GM19395 (cell line): ENCODE results near the gene ZNF474.

Experiments
- ATAC-seq: cut with Tn5 transposase; IDR thresholded peaks from one replicate; pipeline ENCODE4 v1.9.1; 2021; ENCODE audit warnings: mild to moderate bottlenecking, moderate library complexity; ENCODE audit not compliant: unreplicated experiment

ZNF474 gene

GRCh38 chr5:122114501-122114900 is 14.8 kb upstream of the ZNF474 start:
- no peak for ATAC-seq

GRCh38 chr5:122118356-122118948 is 10.9 kb upstream of the ZNF474 start:
- no peak for ATAC-seq

- ATAC-seq: no peak
Measured at GRCh38 chr5:122119205-122119604, 10.1 kb upstream of the ZNF474 start.

- no peak for ATAC-seq
Measured at GRCh38 chr5:122120493-122120892, 8.9 kb upstream of the ZNF474 start.

GRCh38 chr5:122120957-122121356 is 8.4 kb upstream of the ZNF474 start:
- ATAC-seq: no peak

GRCh38 chr5:122121479-122122465 is 7.6 kb upstream of the ZNF474 start:
- no peak for ATAC-seq

GRCh38 chr5:122124766-122125165 is 4.6 kb upstream of the ZNF474 start:
- ATAC-seq: no peak

- ATAC-seq: no peak
Measured at GRCh38 chr5:122126177-122126755, 3.1 kb upstream of the ZNF474 start.

- no peak for ATAC-seq
Measured at GRCh38 chr5:122126756-122127321, 2.5 kb upstream of the ZNF474 start.

GRCh38 chr5:122130152-122130551 is 806 bp downstream of the ZNF474 start:
- no peak for ATAC-seq

- ATAC-seq: no peak
Measured at GRCh38 chr5:122137702-122138101, 8.4 kb downstream of the ZNF474 start.

GRCh38 chr5:122138356-122138755 is 9.0 kb downstream of the ZNF474 start:
- no peak for ATAC-seq

- no peak for ATAC-seq
Measured at GRCh38 chr5:122140900-122141299, 11.6 kb downstream of the ZNF474 start.

GRCh38 chr5:122141751-122142150 is 12.4 kb downstream of the ZNF474 start:
- no peak for ATAC-seq

- ATAC-seq: no peak
Measured at GRCh38 chr5:122142480-122143164, 13.3 kb downstream of the ZNF474 start.

GRCh38 chr5:122144236-122144635 is 14.9 kb downstream of the ZNF474 start:
- ATAC-seq: no peak

GRCh38 chr5:122145906-122146305 is 16.6 kb downstream of the ZNF474 start:
- ATAC-seq: no peak

- ATAC-seq: no peak
Measured at GRCh38 chr5:122149321-122150090, 20.2 kb downstream of the ZNF474 start.

- no peak for ATAC-seq
Measured at GRCh38 chr5:122150215-122150614, 20.9 kb downstream of the ZNF474 start.

- no peak for ATAC-seq
Measured at GRCh38 chr5:122151640-122152039, 22.3 kb downstream of the ZNF474 start.
